H54 (cell line): ENCODE results near the gene MVB12A.

Experiments
- DNase-seq: peaks from one replicate; pipeline ENCODE4 v3.0.0; 2011; ENCODE audit warnings: low spot score, mixed read lengths; ENCODE audit not compliant: insufficient read length
- FAIRE-seq: peaks from 3 replicates; lab custom pipeline; 2011; peaks lifted over from hg19 to GRCh38; lab: Jason Lieb, UNC
- POLR2A ChIP-seq: IDR thresholded peaks from 2 replicates; pipeline ENCODE4 v1.6.1; 2011; ENCODE audit warnings: low read depth, mild to moderate bottlenecking, low read length

Gene MVB12A

GRCh38 chr19:17419621-17420474 is at the start of gene MVB12A:
Gene MVB12A (plus strand): TSS chr19:17420047. CDS start chr19:17420136, 89 bp downstream.
- TF ChIP-seq POLR2A, result peak; percentile 45
- FAIRE-seq (peak; percentile 93), DNase-seq (peak; percentile 96)

- TF ChIP-seq POLR2A, result no peak
- no peak for FAIRE-seq
- no peak for DNase-seq
Observed at GRCh38 chr19:17376935-17377600, 42.8 kb upstream of the MVB12A start, which contains the start of gene PLVAP. Gene PLVAP (minus strand): TSS chr19:17377342. CDS start chr19:17377288, 54 bp downstream.

GRCh38 chr19:17378271-17378670 is 41.6 kb upstream of the MVB12A start:
- DNase-seq (no peak), FAIRE-seq (no peak)
- no peak for TF ChIP-seq POLR2A

GRCh38 chr19:17379221-17379631 is 40.6 kb upstream of the MVB12A start:
- DNase-seq (no peak), FAIRE-seq (no peak)
- TF ChIP-seq POLR2A, result no peak

GRCh38 chr19:17380426-17381138 is 39.3 kb upstream of the MVB12A start:
- DNase-seq (no peak), FAIRE-seq (no peak)
- TF ChIP-seq POLR2A, result no peak

- FAIRE-seq (no peak), DNase-seq (peak; percentile 65)
- TF ChIP-seq POLR2A, result no peak
Observed at GRCh38 chr19:17385878-17386611, 33.8 kb upstream of the MVB12A start.

GRCh38 chr19:17389288-17389687 is 30.6 kb upstream of the MVB12A start:
- TF ChIP-seq POLR2A, result no peak
- no peak for FAIRE-seq
- DNase-seq, result no peak

- FAIRE-seq, result no peak
- DNase-seq, result no peak
- no peak for TF ChIP-seq POLR2A
Observed at GRCh38 chr19:17389957-17390664, 29.7 kb upstream of the MVB12A start.

GRCh38 chr19:17390665-17391370 is 29.0 kb upstream of the MVB12A start:
- DNase-seq (peak; percentile 98), FAIRE-seq (peak; percentile 6)
- no peak for TF ChIP-seq POLR2A

GRCh38 chr19:17391371-17392151 is 28.3 kb upstream of the MVB12A start:
- DNase-seq (no peak), FAIRE-seq (no peak)
- TF ChIP-seq POLR2A, result no peak

- peak; percentile 53 for DNase-seq
- TF ChIP-seq POLR2A, result no peak
- FAIRE-seq, result no peak
Observed at GRCh38 chr19:17393002-17393401, 26.8 kb upstream of the MVB12A start.
